KOPT-K1 (cell line): ENCODE data around the gene MRPS25.
"Not testable (repeated sequence)": the region's sequence is repeated elsewhere in the genome, so short reads cannot be mapped to it uniquely, and the experiment has no call there.

ENCODE experiments used
- H3K27ac ChIP-seq: fragments of 200-600 bp; sonication (generic); 2 replicates; pipeline ENCODE4 v1.5.1; 2016; ENCODE audit warnings: antibody characterized with exemption, mild to moderate bottlenecking, low read depth, low read length; ENCODE audit not compliant: poor library complexity, severe bottlenecking
- H3K36me3 ChIP-seq: fragments of 200-600 bp; sonication (generic); 2 replicates; pipeline ENCODE4 v1.5.1; 2017; ENCODE audit warnings: antibody characterized with exemption, mild to moderate bottlenecking, low read length, moderate library complexity; ENCODE audit not compliant: insufficient read depth
- H3K9me3 ChIP-seq: fragments of 200-600 bp; sonication (generic); 2 replicates; pipeline ENCODE4 v1.5.1; 2017; ENCODE audit warnings: antibody characterized with exemption, low read length, mild to moderate bottlenecking; ENCODE audit not compliant: insufficient read depth, poor library complexity, severe bottlenecking

MRPS25 gene

DNA sequence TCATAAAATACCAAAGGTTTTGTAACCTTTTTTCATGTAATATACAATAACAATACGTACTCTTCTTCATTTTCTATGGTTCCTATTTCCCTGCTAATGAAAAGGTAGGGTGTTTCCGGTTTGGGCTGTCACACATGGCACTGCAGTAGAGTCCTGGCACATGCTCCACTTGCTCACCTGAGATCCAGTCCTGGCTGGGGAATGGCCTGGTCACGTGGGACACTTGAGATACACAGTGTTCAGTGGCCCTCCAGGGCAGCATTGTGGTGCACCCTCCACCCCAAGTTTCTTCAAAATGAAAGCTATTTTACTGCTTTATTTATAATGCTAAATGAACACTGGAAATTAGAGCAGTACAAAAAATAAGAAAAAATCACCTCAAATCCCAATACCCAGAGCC lies 23.2 kb downstream of the MRPS25 start:
- no peak overlapping the region for H3K27ac ChIP-seq

DNA sequence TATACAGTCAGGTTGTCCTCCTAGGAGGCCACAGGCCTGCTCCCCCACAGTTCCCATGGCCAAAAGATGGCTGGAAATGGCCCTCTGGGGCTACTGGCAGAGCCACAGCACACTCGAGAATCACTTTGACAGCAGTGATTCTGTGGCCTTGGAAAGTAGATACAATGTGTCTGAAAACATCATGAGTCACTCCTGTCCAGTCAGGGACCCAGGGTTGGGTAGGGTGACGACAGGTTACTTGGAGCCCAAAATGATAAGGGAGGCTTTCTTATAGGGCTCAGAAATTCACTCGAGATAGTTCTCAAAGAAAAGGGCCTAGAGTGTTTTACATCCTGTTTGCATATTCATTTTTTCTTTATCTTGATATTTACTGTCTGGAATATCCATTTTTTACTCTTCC lies 24.3 kb downstream of the MRPS25 start:
- no peaks in the 10 kb centered on the region for H3K9me3 ChIP-seq
- peaks cover 100% of the 10 kb centered on the region for H3K36me3 ChIP-seq
- H3K27ac ChIP-seq = no peak overlapping the region

More for the DNA sequence above, 23.2 kb downstream of the MRPS25 start:
- Histone ChIP-seq H3K9me3 (no peaks in the 10 kb centered on the region), H3K36me3 (peaks cover 100% of the 10 kb centered on the region)

DNA sequence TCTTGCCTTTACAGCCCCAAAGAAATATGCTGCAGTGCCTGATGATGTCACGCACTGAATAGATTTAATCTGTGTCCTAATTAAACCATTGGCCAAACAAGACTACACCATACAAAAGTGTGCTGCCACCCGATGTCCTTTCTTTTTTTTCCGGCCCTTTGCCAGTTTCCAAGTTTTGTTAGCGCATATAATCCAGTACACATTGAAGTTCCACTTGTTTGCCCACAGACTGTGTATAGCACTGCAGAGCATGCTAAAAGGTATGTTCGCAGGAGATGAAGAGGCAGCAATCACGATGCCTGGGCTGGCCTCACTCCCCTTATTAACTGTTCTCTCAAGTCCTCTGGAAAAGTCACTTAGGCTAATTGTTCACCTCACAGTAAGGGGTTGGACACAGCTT lies 26.8 kb downstream of the MRPS25 start:
- no peak overlapping the region for H3K27ac ChIP-seq
- H3K9me3 ChIP-seq = no peaks in the 10 kb centered on the region
- peaks cover 100% of the 10 kb centered on the region for H3K36me3 ChIP-seq

DNA sequence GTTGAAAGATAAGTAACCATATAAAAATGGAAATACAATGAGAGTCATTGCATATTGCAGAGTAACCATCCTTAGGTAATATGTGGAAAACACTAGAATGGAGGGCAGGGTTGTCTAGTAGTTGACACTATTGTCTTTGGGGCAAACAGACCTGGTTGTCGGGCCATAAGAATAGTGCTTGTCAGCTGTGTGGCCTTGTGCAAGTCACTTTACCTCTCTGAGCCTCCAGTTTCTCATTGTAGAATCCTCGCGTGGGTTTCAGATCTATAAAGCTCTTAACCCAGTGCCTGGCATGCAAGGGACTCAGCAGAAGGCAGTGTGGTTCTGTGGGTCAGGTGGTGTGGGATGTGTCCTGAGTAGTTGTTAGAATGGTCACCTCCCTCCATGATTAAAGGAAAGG lies 32.0 kb downstream of the MRPS25 start:
- H3K36me3 ChIP-seq = peaks cover 100% of the 10 kb centered on the region
- H3K27ac ChIP-seq = no peak overlapping the region
- H3K9me3 ChIP-seq = no peaks in the 10 kb centered on the region

DNA sequence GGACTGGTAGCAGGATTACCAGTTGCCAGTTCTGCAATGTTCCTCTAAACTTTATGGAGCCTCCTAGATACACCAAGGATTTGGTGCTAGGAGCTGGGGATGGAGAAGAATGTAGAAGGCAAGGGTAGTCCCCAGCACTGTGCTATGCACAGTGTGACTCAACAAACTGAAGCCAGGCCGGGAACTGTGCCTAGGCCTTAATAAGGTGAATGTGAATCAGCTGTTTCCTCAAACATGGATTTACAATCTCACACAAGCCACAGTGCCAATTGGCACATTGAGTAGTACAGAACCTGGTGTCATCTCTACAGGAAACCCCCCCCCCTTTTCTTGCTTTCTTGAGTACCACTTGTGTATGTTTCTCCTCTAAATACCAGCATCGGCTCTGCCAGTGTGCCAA lies 32.5 kb downstream of the MRPS25 start:
- Histone ChIP-seq H3K36me3 (peaks cover 100% of the 10 kb centered on the region), H3K27ac (no peak overlapping the region), H3K9me3 (no peaks in the 10 kb centered on the region)

DNA sequence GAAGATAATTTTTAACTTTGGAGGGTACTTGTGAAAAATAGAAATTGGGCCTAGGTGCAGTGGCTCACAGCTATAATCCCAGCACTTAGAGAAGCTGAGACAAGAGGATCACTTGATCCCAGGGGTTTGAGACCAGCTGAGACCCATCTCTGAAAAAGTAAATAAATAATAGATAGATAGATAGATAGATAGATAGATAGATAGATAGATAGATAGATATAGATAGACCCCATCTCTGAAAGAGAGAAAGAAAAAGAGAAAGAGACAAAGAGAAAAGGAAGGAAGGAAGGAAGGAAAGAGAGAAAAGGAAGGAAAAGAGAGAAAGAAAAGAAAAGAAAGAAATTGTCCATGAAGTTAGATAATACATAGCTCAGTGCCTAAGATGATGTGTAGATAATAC lies 35.5 kb downstream of the MRPS25 start:
- H3K27ac ChIP-seq = no peak overlapping the region
- peaks cover 100% of the 10 kb centered on the region for H3K36me3 ChIP-seq
- no peaks in the 10 kb centered on the region for H3K9me3 ChIP-seq

DNA sequence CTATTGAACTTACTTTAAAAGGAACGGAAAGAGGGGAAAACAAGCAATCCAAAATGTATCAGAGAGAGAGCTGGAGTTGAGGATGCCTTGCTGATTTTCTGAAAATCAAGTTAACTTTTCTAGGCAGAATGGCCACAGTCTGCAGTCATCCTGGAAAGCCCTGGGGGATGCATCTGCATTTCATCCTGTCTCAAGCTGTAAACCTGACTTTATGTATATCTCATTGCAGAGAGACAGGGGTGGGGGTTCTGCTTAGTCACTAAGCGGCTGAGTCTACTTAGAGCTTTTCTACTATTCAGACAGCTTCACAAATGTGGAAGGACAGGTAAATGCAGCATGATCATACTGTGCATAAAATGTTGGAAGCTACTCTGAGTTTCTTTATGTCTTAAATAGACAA lies 41.4 kb downstream of the MRPS25 start:
- Histone ChIP-seq H3K9me3 (no peaks in the 10 kb centered on the region), H3K36me3 (peaks cover 98% of the 10 kb centered on the region), H3K27ac (no peak overlapping the region)

DNA sequence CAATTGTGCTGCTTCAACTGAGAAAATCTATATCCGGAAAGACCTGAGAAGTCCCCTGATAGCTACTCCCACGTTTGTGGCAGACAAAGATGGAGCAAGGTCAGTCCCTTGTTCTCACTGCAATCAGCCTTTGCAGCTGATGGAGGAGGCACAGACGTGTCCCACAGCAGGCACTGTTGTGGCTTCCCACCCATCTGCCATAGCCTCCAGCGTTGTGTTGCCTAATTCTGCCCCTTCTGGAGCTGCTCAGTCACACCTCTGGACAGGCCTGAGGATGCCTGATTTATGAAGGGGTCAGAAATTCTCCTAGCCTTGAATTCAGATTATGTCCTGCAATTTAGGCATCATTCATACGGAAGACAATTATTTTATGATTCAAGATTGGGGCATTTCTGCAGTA lies 41.9 kb downstream of the MRPS25 start:
- Histone ChIP-seq H3K9me3 (no peaks in the 10 kb centered on the region), H3K27ac (no peak overlapping the region), H3K36me3 (peaks cover 98% of the 10 kb centered on the region)

DNA sequence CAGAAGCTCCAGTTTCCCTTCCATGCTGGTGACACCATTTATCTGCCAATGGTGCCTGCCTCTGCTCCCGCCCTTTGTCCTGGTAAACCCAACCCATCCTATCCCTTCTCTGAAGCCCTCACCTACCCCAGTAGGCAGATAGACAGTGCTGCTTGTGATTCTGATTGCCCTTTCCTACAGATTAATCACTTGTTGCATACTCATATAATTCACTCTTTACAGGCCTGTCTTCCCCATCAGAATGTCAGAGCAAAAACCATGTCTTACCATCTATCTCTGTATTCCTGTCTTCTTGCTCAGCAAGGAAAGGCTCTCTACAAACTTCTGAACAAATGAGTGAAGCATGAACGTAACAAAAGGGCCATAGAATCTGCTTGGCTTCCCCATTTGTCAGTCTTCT lies 47.9 kb downstream of the MRPS25 start:
- Histone ChIP-seq H3K36me3 (peaks cover 98% of the 10 kb centered on the region), H3K27ac (no peak overlapping the region), H3K9me3 (no peaks in the 10 kb centered on the region)

DNA sequence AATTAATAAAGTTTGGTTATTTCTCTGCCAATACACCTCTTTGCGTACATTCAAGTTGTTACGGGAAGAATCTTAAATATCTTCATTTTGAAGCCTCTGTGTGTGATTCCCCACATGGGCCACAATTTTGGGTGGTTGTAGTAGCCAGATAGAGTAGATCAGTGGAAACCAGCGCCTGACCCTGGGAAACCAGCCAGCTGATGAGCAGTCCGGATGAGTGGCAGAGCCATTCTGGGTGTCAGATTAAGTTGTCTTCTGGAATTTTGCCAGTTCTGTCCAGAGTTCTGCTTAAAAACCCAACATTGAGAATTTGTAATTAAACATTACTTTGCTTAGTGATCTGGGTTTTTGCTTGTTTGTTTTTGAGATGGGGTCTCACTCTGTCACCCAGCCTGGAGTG lies 49.7 kb downstream of the MRPS25 start:
- no peaks in the 10 kb centered on the region for H3K9me3 ChIP-seq
- no peak overlapping the region for H3K27ac ChIP-seq
- H3K36me3 ChIP-seq = peaks cover 98% of the 10 kb centered on the region

DNA sequence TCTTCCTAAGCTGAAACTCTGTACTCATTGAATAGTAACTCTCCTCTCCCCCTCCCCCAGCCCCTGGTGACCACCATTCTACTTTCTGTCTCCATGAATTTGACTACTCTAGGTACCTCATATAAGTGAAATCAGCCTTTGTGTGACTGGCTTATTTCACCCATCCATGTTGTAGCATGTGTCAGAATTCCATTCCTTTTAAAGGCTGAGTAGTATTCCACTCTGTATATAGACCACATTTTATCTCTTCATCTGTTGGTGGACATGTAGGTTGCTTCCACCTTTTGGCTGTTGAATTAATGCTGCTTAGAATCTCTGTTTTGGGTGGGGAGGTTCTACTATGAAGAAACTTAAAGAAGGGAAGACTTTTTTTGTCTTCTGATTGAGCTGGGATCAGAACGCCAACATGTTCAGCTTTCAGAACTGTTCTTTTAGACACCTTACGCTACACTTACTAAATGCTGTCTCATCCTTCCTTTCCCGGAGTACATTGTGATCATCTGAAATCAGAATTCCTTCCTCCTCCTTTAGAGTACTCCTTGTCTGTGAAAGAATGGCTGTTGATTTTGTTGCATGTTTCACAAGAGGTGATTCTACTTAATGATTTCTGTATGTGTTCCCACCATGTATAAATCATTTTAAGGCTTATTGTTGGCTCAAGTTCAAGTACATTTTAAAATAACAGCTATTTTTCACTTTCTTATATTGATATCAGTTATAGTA lies 50.3 kb downstream of the MRPS25 start:
- Histone ChIP-seq H3K27ac (no peak overlapping the region), H3K36me3 (peaks cover 97% of the 10 kb centered on the region), H3K9me3 (no peaks in the 10 kb centered on the region)

DNA sequence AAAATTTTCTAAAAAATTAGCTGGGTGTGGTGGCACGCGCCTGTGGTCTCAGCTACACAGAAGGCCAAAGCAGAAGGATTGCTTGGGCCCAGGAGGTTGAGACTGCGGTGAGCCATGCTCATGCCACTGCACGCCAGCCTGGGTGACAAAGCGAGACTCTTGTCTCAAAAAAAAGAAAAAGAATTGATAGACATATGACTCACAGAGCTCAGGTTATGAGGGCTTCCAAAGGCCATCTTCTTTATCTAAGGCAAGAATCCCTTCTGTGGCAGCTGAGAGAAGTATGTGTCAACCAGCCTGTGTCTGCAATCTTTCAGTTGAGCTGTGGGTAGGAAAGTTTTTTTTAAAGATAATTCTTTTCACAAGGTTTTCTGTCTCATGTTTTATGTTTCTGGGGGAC lies 53.9 kb downstream of the MRPS25 start:
- Histone ChIP-seq H3K9me3 (no peaks in the 10 kb centered on the region), H3K27ac (no peak overlapping the region), H3K36me3 (peaks cover 99% of the 10 kb centered on the region)

DNA sequence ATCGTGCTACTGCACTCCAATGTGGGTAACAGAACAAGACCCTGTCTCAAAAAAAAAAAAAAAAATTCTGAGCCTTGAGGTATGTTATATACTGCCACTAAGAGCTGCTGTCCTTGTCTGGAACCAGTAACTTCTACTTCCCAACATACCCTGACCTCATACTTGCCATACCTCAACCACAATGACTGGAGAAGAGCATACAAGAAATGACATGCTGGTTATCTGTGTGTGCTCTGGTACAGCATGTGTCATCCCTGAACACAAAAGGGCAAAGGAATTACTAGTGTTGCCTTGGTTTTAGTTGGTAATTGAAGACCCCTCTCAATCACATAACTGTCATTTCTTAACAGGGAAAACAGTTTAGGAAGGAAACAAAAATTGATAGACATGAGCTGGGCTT lies 54.5 kb downstream of the MRPS25 start:
- H3K9me3 ChIP-seq = no peaks in the 10 kb centered on the region
- H3K27ac ChIP-seq = no peak overlapping the region
- peaks cover 99% of the 10 kb centered on the region for H3K36me3 ChIP-seq

DNA sequence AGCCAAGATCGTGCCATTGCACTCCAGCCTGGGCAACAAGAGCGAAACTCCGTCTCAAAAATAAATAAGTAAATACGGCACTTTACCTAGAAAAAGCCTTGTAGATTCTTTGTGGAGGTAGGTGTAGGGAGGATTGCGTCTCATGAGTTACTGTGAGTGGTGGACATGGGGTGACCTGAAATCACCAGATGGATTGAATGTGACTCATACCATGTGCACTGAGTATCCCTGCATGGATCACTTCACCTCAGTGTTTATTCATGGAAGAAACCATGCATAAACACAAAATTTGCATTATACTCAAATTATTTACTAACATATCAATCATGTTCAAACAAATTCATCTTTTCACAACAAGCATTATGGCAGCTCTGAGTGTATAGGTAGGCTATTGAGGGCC lies 55.9 kb downstream of the MRPS25 start:
- no peak overlapping the region for H3K27ac ChIP-seq
- H3K9me3 ChIP-seq = no peaks in the 10 kb centered on the region
- peaks cover 95% of the 10 kb centered on the region for H3K36me3 ChIP-seq

DNA sequence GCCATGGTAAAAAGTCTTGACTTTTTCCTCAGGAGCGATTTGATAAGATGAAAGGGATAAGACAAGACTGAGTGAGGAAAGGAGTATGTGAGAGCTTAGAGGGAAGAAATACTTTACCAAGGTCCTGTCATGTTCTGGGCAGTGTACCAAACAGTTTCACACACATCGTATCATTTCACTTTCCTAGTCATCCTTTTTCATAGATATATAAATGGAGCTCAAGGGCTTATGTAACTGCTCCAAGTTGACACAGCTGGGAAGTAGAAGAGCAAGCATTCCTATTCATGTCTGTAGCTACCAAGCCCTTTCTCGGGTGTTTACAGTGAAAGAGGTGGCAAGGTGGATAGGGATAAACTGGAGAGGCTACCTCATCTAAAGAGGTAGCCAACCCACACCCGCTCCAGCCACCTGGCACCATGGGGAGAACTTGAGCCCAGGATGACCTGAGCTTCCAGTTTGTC lies 57.4 kb downstream of the MRPS25 start:
- Histone ChIP-seq H3K27ac (no peak overlapping the region), H3K36me3 (peaks cover 92% of the 10 kb centered on the region)

DNA sequence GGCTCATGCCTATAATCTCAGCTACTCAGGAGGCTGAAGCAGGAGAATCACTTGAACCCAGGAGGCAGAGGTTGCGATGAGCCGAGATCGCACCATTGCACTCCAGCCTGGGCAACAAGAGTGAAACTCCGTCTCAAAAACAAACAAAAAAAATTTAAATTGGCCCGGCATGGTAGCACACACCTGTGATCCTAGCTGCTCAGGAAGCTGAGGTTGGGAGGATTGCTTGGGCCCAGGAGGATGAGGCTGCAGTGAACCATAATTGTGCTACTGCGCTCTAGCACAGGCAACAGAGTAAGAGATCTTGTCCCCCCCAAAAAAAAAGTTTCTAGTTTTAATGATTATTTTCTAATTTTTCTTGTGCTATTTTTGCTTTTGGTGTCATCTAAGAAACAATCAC lies 65.9 kb downstream of the MRPS25 start:
- H3K36me3 ChIP-seq = peaks cover 17% of the 10 kb centered on the region
- not testable (repeated sequence) for H3K9me3 ChIP-seq, H3K27ac ChIP-seq

More for the DNA sequence above, 57.4 kb downstream of the MRPS25 start:
- no peaks in the 10 kb centered on the region for H3K9me3 ChIP-seq
